H1 (cell line): ENCODE measurements around the gene POFUT2. TPM values are rescaled to one million over a fixed set of nuclear protein-coding genes. Genes with fewer than 3 reads are reported as not detected.
A peak's percentile ranks its signal among the peaks of the same experiment; 100 is the strongest.

ENCODE experiments used
- CTCF ChIA-PET: fragments of 300-600 bp; sonication (Branson Sonifier 250); formaldehyde crosslinking; loops from one replicate; lab custom pipeline; 2021; ENCODE audit not compliant: partially characterized antibody; lab: Charles Lee
- POLR2A ChIA-PET: fragments of 300-600 bp; sonication (Branson Sonifier 250); formaldehyde crosslinking; loops from one replicate; lab custom pipeline; 2021; ENCODE audit warnings: inconsistent platforms; ENCODE audit not compliant: partially characterized antibody; lab: Charles Lee
- DNase-seq, 2 experiments: peaks; one replicate each; pipeline versions ENCODE4 v3.0.0 to v3.0.0-alpha.2; 2010 to 2022; ENCODE audit warnings: low spot score in 2 of 2, low read depth in 1 of 2, mixed read lengths in 1 of 2
- FAIRE-seq: peaks from 2 replicates; lab custom pipeline; 2011; peaks lifted over from hg19 to GRCh38; lab: Jason Lieb, UNC
- H2AFZ ChIP-seq: 2 replicates; pipeline ENCODE4 v1.8.1; 2012; ENCODE audit warnings: low read length, inconsistent platforms
- H2AK5ac ChIP-seq: 2 replicates; pipeline ENCODE4 v1.6.1; 2013; ENCODE audit warnings: low read depth, low read length
- H2BK120ac ChIP-seq: replicated peaks from 2 replicates; pipeline ENCODE3; 2013; ENCODE audit warnings: low read depth, low read length, inconsistent platforms
- H2BK12ac ChIP-seq: 2 replicates; pipeline ENCODE4 v1.6.1; 2013; ENCODE audit warnings: low read depth, low read length
- H2BK15ac ChIP-seq: 2 replicates; pipeline ENCODE4 v1.6.1; 2013; ENCODE audit warnings: low read length
- H2BK20ac ChIP-seq: 2 replicates; pipeline ENCODE4 v1.6.1; 2013; ENCODE audit warnings: low read length
- H2BK5ac ChIP-seq: 2 replicates; pipeline ENCODE4 v1.6.1; 2013; ENCODE audit warnings: low read depth, low read length
- H3K14ac ChIP-seq: 2 replicates; pipeline ENCODE4 v1.6.1; 2013; ENCODE audit warnings: inconsistent platforms; ENCODE audit not compliant: insufficient read length
- H3K18ac ChIP-seq: 2 replicates; pipeline ENCODE4 v1.6.1; 2013; ENCODE audit warnings: low read length; ENCODE audit errors: extremely low read depth
- H3K23ac ChIP-seq: 2 replicates; pipeline ENCODE4 v1.6.1; 2013; ENCODE audit warnings: inconsistent platforms; ENCODE audit not compliant: insufficient read length
- H3K23me2 ChIP-seq: 2 replicates; pipeline ENCODE4 v1.6.1; 2013; ENCODE audit warnings: low read depth, low read length
- H3K27ac ChIP-seq: 2 replicates; pipeline ENCODE4 v1.6.1; 2011; ENCODE audit warnings: low read depth, low read length, inconsistent platforms
- H3K27me3 ChIP-seq, 4 experiments: replicated peaks in 1 of 4; 1 replicate in 1 of 4; 2 replicates in 3 of 4; pipeline versions ENCODE4 v1.6.1 to v1.8.1; 2011 to 2013; ENCODE audit warnings: low read length in 3 of 4, mild to moderate bottlenecking in 3 of 4, inconsistent platforms in 2 of 4, mixed read lengths in 2 of 4, moderate library complexity in 1 of 4; ENCODE audit not compliant: control insufficient read depth in 3 of 4, insufficient read depth in 3 of 4; ENCODE audit errors: extremely low read depth in 1 of 4
- H3K36me3 ChIP-seq, 4 experiments: 2 replicates each; pipeline versions ENCODE4 v1.6.1 to v1.8.1; 2011 to 2013; ENCODE audit warnings: mild to moderate bottlenecking in 4 of 4, low read length in 3 of 4, moderate library complexity in 2 of 4, control low read depth in 1 of 4, inconsistent platforms in 1 of 4; ENCODE audit not compliant: insufficient read depth in 4 of 4, control insufficient read depth in 2 of 4
- H3K4ac ChIP-seq: replicated peaks from 2 replicates; pipeline ENCODE3; 2013; ENCODE audit warnings: low read length, low read depth, mixed read lengths, inconsistent platforms; ENCODE audit not compliant: insufficient read length
- H3K4me1 ChIP-seq, 4 experiments: replicated peaks in 1 of 4; 1 replicate in 1 of 4; 2 replicates in 3 of 4; pipeline versions ENCODE4 v1.6.1 to v1.8.1; 2011 to 2013; ENCODE audit warnings: low read length in 3 of 4, inconsistent platforms in 2 of 4, mixed read lengths in 1 of 4; ENCODE audit not compliant: insufficient read depth in 4 of 4, control insufficient read depth in 3 of 4
- H3K4me2 ChIP-seq, 2 experiments: 2 replicates each; pipeline versions ENCODE4 v1.6.1 to v1.8.1; 2011 to 2013; ENCODE audit warnings: low read depth in 2 of 2, low read length in 2 of 2, control low read depth in 1 of 2, inconsistent platforms in 1 of 2, mild to moderate bottlenecking in 1 of 2; ENCODE audit not compliant: insufficient read depth in 1 of 2
- H3K4me3 ChIP-seq, 4 experiments: fragments of 200-600, 300-600 bp in 1 of 4; sonication (generic), shearing (Covaris generic), sonication (Bioruptor Twin) in 1 of 4; 2 replicates each; pipeline versions ENCODE4 v1.5.1 to v1.8.1; 2011 to 2016; ENCODE audit warnings: low read length in 4 of 4, low read depth in 3 of 4, control low read depth in 2 of 4, inconsistent platforms in 2 of 4, mild to moderate bottlenecking in 2 of 4, mixed read lengths in 1 of 4, moderate library complexity in 1 of 4; ENCODE audit not compliant: insufficient read depth in 2 of 4; ENCODE audit errors: extremely low read depth in 1 of 4
- H3K56ac ChIP-seq: replicated peaks from 2 replicates; pipeline ENCODE3; 2013; ENCODE audit warnings: low read depth, mild to moderate bottlenecking, mixed read lengths, low read length, inconsistent platforms; ENCODE audit not compliant: insufficient read length
- H3K79me1 ChIP-seq: 2 replicates; pipeline ENCODE4 v1.6.1; 2013; ENCODE audit warnings: low read depth, low read length, control low read depth
- H3K79me2 ChIP-seq, 2 experiments: 2 replicates each; pipeline versions ENCODE4 v1.6.1 to v1.8.1; 2012 to 2013; ENCODE audit warnings: low read length in 2 of 2, mild to moderate bottlenecking in 2 of 2, inconsistent platforms in 1 of 2; ENCODE audit not compliant: insufficient read depth in 2 of 2, control insufficient read depth in 1 of 2
- H3K9ac ChIP-seq, 4 experiments: replicated peaks in 1 of 4; 1 replicate in 1 of 4; 2 replicates in 3 of 4; pipeline versions ENCODE4 v1.6.1 to v1.8.1; 2011 to 2013; ENCODE audit warnings: low read depth in 3 of 4, low read length in 3 of 4, control low read depth in 2 of 4, mild to moderate bottlenecking in 2 of 4, moderate library complexity in 2 of 4, inconsistent platforms in 1 of 4; ENCODE audit errors: extremely low read depth in 1 of 4
- H3K9me3 ChIP-seq, 2 experiments: 2 replicates each; pipeline versions ENCODE4 v1.6.1 to v1.8.1; 2012 to 2013; ENCODE audit warnings: mild to moderate bottlenecking in 2 of 2, moderate library complexity in 2 of 2, control low read depth in 1 of 2, inconsistent platforms in 1 of 2, low read depth in 1 of 2, low read length in 1 of 2, mixed read lengths in 1 of 2; ENCODE audit not compliant: insufficient read depth in 2 of 2
- H4K20me1 ChIP-seq, 2 experiments: replicated peaks in 1 of 2; 2 replicates each; pipeline versions ENCODE3 to v1.8.1; 2011 to 2013; ENCODE audit warnings: inconsistent platforms in 2 of 2, low read length in 2 of 2, mild to moderate bottlenecking in 1 of 2; ENCODE audit not compliant: insufficient read depth in 2 of 2, control insufficient read depth in 1 of 2
- H4K5ac ChIP-seq: 2 replicates; pipeline ENCODE4 v1.6.1; 2013; ENCODE audit warnings: low read length, low read depth, mixed read lengths, inconsistent platforms; ENCODE audit not compliant: insufficient read length
- H4K8ac ChIP-seq: 2 replicates; pipeline ENCODE4 v1.8.0; 2013; ENCODE audit warnings: mild to moderate bottlenecking, moderate library complexity, low read length, inconsistent platforms; ENCODE audit not compliant: insufficient read depth; ENCODE audit errors: extremely low read depth
- H4K91ac ChIP-seq: replicated peaks from 2 replicates; pipeline ENCODE3; 2013; ENCODE audit warnings: low read length, mixed read lengths, inconsistent platforms; ENCODE audit not compliant: insufficient read length
- CBX8 ChIP-seq: fragments of 300-800, 300-1000 bp; sonication (generic); IDR thresholded peaks from 2 replicates; pipeline ENCODE4 v1.7.1; 2016; ENCODE audit warnings: low read depth, low read length, borderline replicate concordance
- GTF2F1 ChIP-seq: IDR thresholded peaks from 2 replicates; pipeline ENCODE4 v1.6.1; 2012; ENCODE audit warnings: low read depth, low read length, improper control_type of control experiment, borderline replicate concordance
- RAD21 ChIP-seq, 2 experiments: IDR thresholded peaks in 1 of 2; conservative IDR thresholded peaks in 1 of 2; 2 replicates each; pipeline ENCODE4 v1.6.1; 2011; ENCODE audit warnings: low read depth in 2 of 2, low read length in 2 of 2, improper control_type of control experiment in 1 of 2, inconsistent platforms in 1 of 2, mild to moderate bottlenecking in 1 of 2, moderate library complexity in 1 of 2
- WGBS, 2 experiments: shearing (Covaris generic) in 1 of 2; methylation state at CpG; one replicate each; pipeline versions ENCODE4 v1.1.6 to v1.1.7; 2013 to 2015; ENCODE audit warnings: low lambda C conversion rate in 2 of 2, mixed read lengths in 2 of 2, inconsistent platforms in 1 of 2, low coverage in 1 of 2, missing lambda C conversion rate in 1 of 2; ENCODE audit not compliant: insufficient replicate concordance in 2 of 2, insufficient coverage in 1 of 2, insufficient read length in 1 of 2; ENCODE audit errors: extremely low coverage in 1 of 2, missing lambda C conversion rate in 1 of 2; 5-methylcytosine and 5-hydroxymethylcytosine counted together
- polyA plus RNA-seq, 7 experiments: library from polyadenylated mRNA; depleted of rRNA in 3 of 7; stranded (reverse) in 5 of 7; unstranded in 2 of 7; fragments of >200 nt in 5 of 7; fragments of 200-250 nt in 2 of 7; gene quantifications; 1 replicate in 5 of 7; 2 replicates in 1 of 7; 4 replicates in 1 of 7; pipeline versions ENCODE4 v1.2.1 to v1.2.3, GENCODE V29; 2011 to 2013; ENCODE audit warnings: missing spikeins in 2 of 7, mixed read lengths in 2 of 7
- total RNA-seq: library from RNA; stranded (reverse); fragmentation: NEBNext Ultra II Directional; extraction: Animal tissue kit (Norgen Biotek cat#: 25700); gene quantifications from 2 replicates; pipeline ENCODE4 v1.2.1, GENCODE V29; 2021
- TF ChIP-seq, protein P1 (sequence below), 3 experiments: IDR thresholded peaks; 1 replicate in 2 of 3; 2 replicates in 1 of 3; pipeline versions ENCODE4 v1.5.1 to v1.6.1; 2011; ENCODE audit warnings: low read length in 3 of 3, mild to moderate bottlenecking in 3 of 3, inconsistent platforms in 2 of 3, low read depth in 1 of 3, moderate library complexity in 1 of 3; ENCODE audit not compliant: insufficient read depth in 1 of 3; ENCODE audit errors: control extremely low read depth in 1 of 3

The POFUT2 gene
- total and polyA plus RNA-seq, 2 of the 8 experiments (the other 6 are each of a cell fraction or from before 2014, with no cell fraction given), result 13.7 to 32.1 TPM

DNA sequence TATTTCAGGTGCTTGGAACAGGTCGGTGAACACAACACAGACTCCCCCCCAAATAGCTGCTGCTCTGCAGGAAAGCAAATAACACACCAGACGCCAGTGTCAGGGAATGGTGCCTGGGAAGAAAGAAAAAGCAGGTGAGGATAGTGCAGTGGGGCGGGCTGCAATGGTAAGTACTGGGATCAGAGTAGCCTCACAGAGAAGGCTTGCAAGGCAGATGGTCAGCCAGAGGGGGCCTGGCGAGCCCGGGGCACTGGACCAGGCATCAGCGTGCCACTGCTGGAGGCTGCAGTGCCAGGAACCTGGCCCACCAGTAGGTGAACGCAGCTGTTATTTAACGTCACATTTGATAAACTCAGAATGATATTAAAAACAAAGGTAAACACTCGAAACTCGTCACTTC, 60.0 kb downstream of the POFUT2 start:
- no peak overlapping the region; the same call in 1 of the 2 replicates for H2AK5ac ChIP-seq
- no peak overlapping the region for H3K4me2 ChIP-seq
- no peak overlapping the region for H4K5ac ChIP-seq
- H4K20me1 ChIP-seq, result no peaks in the 10 kb centered on the region
- no peaks in the 10 kb centered on the region for H3K36me3 ChIP-seq
- H3K9ac ChIP-seq, result no peak overlapping the region
- no peak overlapping the region for H3K4ac ChIP-seq
- H3K4me1 ChIP-seq, result no peaks in the 10 kb centered on the region
- H3K4me3 ChIP-seq, result no peak overlapping the region
- H2BK12ac ChIP-seq, result no peak overlapping the region
- TF ChIP-seq, protein P1, sequence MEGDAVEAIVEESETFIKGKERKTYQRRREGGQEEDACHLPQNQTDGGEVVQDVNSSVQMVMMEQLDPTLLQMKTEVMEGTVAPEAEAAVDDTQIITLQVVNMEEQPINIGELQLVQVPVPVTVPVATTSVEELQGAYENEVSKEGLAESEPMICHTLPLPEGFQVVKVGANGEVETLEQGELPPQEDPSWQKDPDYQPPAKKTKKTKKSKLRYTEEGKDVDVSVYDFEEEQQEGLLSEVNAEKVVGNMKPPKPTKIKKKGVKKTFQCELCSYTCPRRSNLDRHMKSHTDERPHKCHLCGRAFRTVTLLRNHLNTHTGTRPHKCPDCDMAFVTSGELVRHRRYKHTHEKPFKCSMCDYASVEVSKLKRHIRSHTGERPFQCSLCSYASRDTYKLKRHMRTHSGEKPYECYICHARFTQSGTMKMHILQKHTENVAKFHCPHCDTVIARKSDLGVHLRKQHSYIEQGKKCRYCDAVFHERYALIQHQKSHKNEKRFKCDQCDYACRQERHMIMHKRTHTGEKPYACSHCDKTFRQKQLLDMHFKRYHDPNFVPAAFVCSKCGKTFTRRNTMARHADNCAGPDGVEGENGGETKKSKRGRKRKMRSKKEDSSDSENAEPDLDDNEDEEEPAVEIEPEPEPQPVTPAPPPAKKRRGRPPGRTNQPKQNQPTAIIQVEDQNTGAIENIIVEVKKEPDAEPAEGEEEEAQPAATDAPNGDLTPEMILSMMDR (IDR thresholded peaks at IDR 0.05; ENCODE audit: control extremely low read depth in 1 of 3, insufficient read depth in 1 of 3, low read depth in 1 of 3, low read length in 3 of 3), result peak in 2 of 3 experiments; percentile 18 to 20; a peak in 2 of 4 replicates
- TF ChIP-seq GTF2F1 (no peak), RAD21 (IDR thresholded peaks at IDR 0.05 in 1 of 2, conservative IDR thresholded peaks at IDR 0.05 in 1 of 2; ENCODE audit: low read depth in 2 of 2, low read length in 2 of 2) (peak in 1 of 2 experiments; percentile 7; a peak in 1 of 4 replicates), CBX8 (no peak)
- TF ChIP-seq, all 59 proteins: peak for 2
- WGBS, 2 experiments, result 88% methylated on average over 10 of the region's 10 CpGs; no CpG with 5 or more reads in 1 of the 2 experiments
- Histone ChIP-seq H3K79me2 (no peaks in the 10 kb centered on the region), H3K79me1 (no peaks in the 10 kb centered on the region), H3K14ac (no peak overlapping the region), H3K27ac (no peak overlapping the region), H2BK5ac (no peak overlapping the region), H3K27me3 (no peaks in the 10 kb centered on the region), H3K18ac (no peak overlapping the region), H3K56ac (no peak overlapping the region), H4K8ac (no peak overlapping the region), H2BK120ac (no peak overlapping the region), H3K23ac (no peak overlapping the region), H2BK15ac (no peak overlapping the region), H3K9me3 (no peaks in the 10 kb centered on the region), H4K91ac (no peak overlapping the region), H3K23me2 (no peaks in the 10 kb centered on the region), H2BK20ac (no peak overlapping the region), H2AFZ (no peak overlapping the region)
- ChIA-PET POLR2A (no interaction called here), CTCF (interaction anchor here (0.5 to 1.7 kb wide), 3 partner anchors 88 to 465 kb away, joined by 3 to 6 read pairs (median 4); no protein-coding TSS in a partner anchor)
- FAIRE-seq (no peak), DNase-seq (no peak)
